RPMI7951 (cell line): ENCODE results near the gene ACER1. TPM values are rescaled to one million over a fixed set of nuclear protein-coding genes. Genes with fewer than 3 reads are reported as not detected.

Experiments
- DNase-seq: peaks from one replicate; pipeline ENCODE4 v3.0.0-alpha.2; 2012; ENCODE audit warnings: low read depth
- total RNA-seq: library from RNA; depleted of rRNA; stranded (reverse); fragments of >200 nt; shearing (Covaris generic); gene quantifications from 2 replicates; pipeline ENCODE4 v1.2.3, GENCODE V29; 2014; rRNA removed

The ACER1 gene
- total RNA-seq, 1 experiment from 2014 or later = not detected

DNA sequence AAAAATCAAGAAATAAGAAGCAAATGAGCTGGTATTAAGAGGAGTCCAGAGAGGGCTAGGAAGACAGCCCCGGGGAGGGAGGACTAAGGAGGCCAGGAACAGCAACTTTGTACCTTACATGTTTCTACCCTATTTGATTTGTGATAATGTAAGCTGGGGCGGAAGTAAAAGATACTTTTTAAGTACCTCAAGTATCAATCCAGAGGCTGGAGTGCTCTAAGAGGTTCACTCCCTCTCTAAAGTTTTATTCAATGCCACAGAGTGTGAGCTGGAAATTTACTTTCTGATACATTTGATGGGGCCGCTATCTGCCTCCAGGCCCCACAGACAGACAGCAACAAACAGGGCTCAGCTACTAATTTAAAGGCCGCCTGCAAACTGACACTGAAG, 65.0 kb downstream of the ACER1 start:
- DNase-seq = no peak

DNA sequence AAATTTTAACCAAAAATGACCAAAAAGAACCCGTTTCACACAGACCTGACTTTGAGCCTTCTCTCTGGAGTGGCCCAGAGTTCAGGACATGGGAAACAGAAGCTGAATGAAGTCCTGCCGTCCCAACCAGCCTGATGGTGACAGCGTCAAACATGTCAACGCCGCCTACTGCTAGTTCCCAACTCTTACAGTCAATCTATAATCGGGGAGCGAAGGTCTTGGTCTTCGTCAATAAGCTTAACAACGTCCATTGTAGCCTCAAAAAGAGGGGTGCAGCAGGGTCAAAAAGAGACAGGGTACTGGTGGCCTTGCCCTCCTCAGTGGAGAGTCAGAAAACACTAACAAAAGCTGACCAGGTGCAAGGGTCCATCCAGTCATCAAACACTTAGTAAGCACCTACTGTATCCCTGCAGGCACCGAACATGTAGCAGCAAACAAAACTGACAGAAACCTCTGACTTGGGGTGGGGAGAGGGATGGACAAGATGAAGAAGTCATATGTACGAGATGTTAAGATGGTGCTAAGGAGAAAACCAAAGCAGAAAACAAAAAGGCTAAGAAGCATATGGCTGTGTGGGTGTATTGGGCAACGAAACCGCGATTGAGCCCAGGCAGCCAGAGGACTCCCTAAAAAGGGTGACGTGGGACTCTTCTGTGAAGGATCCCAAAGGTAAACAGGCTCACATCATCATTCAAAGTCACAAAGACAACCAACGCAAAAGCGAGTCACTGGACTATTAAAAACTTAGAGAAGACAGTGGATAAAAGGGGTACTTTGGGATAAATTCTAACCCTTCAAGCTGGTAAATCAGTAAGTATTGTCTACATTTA, 65.6 kb downstream of the ACER1 start:
- DNase-seq = no peak

DNA sequence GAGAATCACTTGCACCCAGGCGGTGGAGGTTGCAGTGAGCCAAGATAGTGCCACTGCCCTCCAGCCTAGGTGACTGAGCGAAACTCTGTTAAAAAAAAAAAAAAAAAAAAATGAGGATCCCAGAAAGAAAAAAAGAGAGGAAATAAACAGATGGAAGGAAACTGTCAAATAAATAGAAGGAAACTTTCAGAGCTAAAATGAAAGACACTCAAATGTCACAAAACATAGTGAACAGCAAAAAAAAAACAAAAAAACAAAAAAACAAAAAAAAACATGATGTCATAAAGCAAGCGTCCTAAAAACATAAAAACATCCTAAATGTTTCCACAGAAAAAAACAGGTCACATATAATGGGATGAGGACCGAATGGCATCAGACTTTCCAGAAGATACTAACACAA, 68.6 kb downstream of the ACER1 start:
- DNase-seq = no peak

DNA sequence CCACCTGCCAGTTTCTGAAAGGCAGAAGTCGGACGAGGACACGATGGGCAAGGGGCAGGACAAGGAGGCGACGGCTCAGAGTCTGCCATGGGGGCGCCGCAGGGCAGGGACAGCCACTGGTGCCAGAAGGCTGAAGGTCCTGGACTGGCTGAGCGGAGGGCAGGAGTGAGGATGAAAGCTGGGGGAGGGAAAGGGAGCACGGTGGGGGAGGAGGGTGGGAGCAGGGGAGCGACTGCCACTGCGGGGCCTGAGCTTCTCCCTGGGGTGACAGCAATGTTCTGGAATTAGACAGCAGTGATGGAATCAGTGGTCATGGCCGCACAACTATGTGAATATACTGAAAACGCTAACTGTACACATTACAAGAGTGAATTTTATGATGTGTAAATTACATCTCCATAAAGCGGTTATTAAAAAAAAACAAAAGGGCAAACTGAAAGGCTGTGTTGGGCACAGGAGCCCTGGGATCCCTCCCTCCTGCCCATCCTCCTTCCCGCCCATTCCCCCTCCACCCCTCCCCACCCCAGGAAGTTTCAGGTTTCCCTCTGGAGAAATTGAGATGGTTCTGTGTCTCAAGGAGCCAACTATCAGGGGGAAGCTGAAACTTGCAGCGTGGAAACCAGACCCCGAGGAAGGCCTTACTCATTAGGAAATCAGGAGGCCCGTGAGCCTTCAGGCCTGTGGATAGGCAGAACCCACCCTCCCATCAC, 69.5 kb downstream of the ACER1 start:
- no peak for DNase-seq

DNA sequence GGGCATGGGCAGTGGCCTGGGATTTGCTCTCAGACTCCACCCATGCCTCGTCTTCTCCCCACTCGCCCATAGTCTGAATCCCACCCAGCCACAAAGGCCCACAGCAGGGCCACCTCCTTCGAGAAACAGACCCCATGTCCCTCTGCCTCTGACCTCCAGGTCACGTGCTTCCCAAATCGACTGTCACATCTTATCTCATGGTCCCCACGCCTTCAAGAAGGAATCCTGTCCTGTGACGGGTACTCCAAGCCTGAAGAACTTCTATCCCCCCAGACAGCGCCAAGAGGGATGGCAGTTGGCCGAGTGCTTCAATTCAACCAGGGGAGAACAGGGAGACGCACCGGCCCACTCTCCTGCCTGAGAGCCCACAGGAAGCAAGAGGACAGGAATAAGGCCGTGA, 70.1 kb downstream of the ACER1 start:
- no peak for DNase-seq

DNA sequence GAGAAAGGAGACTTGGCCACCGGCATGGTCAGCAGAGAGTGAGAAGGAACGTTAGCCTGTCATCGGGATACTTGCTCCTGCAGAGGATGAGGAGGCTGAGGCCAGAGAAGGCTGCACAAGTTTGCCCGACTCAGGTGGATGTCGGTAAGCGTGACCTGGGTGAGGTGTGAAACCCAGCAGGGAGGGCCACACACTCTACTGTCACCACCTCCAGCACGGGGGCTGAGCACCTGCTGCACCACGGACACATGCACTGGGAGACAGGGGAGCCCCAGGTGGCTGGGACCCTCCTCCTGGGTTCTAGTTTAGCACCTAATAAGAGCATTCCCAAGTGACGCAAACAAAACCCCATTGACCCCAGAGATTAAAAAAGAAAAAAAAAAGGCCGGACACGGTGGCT, 70.9 kb downstream of the ACER1 start:
- no peak for DNase-seq

DNA sequence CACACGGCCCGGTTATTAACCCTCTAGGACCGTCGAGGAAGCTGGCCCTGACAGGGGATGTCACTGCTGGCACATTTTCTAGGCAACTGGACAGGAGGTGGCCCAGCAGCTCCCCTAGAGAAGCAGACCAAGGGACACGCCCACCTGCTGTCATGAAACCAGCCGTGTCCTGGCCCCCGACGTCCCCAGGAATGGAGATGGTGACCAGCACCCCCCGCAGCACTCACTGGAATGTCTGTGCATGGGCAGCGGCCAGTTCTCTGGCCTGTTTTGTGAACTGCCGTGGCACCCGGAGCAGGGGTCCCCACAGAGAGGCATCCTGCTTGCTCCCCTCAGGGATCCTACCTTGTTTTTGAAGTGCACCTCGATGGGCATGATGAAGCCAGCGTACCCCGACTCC, 71.5 kb downstream of the ACER1 start:
- no peak for DNase-seq

DNA sequence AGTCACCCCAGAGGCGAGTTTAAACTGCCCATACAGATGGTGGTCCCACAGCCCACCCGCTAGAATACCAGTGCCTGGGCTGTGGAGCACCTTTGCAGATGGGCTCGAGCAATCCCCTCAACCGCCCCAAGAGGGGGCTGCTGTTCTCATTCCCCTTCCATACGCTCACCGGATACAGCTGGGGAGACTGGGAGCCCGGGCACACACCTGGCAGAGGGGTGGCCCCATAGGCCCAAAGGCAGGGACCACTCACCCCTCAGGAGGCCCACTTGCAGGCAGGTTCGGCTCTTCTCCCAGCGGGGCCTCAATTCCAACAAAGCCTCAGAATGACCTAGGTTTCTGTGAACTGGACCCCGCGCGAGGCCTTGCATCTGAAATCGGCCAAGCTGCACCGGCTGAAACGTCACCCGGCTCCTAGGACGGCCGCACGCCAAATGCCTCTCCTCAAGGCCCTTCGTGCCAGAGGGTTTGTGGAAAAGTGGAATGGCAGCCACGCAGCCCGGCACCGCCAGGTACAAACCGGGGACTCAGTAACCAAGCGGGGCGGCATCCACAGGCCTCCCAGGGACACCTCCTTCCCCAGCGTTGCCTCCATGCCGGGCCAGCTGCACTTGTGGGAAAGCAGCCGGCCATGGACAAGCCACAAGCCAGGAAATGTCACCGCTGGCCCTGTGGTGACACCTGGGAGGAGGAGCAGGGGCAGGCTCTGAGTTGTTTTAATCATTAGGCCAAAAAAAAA, 72.3 kb downstream of the ACER1 start:
- no peak for DNase-seq

DNA sequence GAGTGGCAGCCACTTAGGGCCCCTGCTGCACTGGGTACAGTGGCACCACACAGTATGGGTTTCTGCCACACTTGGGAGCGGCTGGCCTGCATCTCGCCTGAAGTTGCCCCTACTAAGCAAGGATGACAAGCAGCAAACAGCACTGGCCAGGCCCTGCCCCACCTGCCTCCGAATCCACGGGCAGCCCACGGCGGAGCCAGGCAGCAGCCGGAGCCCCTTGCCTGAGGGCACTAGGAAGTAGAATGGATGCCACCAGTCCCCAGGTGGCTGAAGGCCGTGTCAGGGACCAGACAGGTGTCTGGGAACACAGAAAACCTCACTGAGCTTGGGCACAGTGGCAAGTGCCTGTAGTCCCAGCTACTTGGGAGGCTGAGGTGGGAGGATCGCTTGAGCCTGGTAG, 73.0 kb downstream of the ACER1 start:
- no peak for DNase-seq

DNA sequence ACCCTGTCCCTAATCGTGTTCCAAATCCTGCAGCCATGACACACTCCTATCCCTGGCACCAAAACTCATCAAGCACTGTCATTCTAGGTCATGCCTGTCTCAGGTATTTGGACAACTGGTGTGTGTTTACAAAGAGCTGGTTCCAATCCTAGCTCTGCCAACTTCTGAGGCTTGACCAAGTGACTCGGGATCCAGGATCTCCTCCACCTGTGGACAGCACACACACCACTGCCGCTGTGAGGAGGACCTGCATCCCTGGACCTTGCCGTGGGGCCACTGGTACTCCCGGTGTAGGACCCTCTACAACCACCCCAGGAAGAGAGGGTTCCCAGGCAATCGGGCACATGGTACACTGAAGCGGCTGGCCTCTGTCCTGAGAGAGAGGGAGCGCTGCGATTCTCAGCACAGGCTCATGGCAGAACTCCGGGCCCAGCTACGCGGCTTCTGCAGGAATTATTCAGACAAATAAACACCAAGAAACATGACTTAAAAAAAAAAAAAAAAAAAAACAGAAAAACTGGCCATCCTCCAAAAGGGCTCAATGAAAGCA, 74.0 kb downstream of the ACER1 start:
- DNase-seq = no peak

DNA sequence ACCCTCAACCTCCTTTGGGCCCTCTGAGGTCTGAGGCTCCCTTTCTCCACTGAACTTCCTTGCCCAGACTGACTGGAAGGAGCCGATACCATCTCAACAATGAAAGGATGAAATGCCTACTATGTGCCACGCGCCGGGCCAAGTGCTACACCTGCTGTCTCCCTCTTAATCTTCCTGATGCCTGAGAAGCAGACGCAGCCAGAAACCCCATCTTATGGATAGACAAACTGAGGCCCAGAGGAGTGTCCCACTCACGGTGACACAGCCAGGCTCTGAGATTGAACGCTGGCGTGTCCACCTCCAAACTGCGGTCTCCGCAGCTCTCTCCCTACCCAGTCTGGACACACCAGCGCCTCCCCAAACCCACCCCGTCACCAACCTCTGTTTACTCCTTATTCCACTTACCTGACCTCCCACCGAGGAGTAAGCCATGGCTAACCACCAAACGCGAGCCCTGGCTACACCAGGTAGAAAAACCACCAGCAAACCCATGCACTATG, 74.5 kb downstream of the ACER1 start:
- DNase-seq = no peak

Other genes starting within 250 kb of the ACER1 start
- gene RFX2, start 223.1 kb downstream of the ACER1 start, total RNA-seq = 5.1 and 7.3 TPM in 2 replicates
- gene ACSBG2, start 197.9 kb downstream of the ACER1 start, total RNA-seq = not detected in 2 replicates
- gene MLLT1, start 53.6 kb downstream of the ACER1 start, total RNA-seq = 7.8 and 8.8 TPM in 2 replicates
- 111 and 175 TPM in 2 replicates for gene CLPP, start 27.9 kb upstream of the ACER1 start, total RNA-seq
- 51.8 and 57.9 TPM in 2 replicates for gene ALKBH7, start 39.2 kb upstream of the ACER1 start, total RNA-seq
- 0.84 and 1.4 TPM in 2 replicates for gene PSPN, start 42.3 kb upstream of the ACER1 start, total RNA-seq
- gene GTF2F1, start 59.6 kb upstream of the ACER1 start, total RNA-seq = 33.8 and 38.4 TPM in 2 replicates
- 43.1 and 54.0 TPM in 2 replicates for gene KHSRP, start 91.2 kb upstream of the ACER1 start, total RNA-seq
- not detected in 2 replicates for gene SLC25A41, start 100.2 kb upstream of the ACER1 start, total RNA-seq
- gene SLC25A23, start 126.2 kb upstream of the ACER1 start, total RNA-seq = 17.5 and 20.7 TPM in 2 replicates
- gene CRB3, start 130.7 kb upstream of the ACER1 start, total RNA-seq = not detected in 2 replicates
- not detected in 2 replicates for gene DENND1C, start 148.2 kb upstream of the ACER1 start, total RNA-seq
- gene TUBB4A, start 168.7 kb upstream of the ACER1 start, total RNA-seq = 0.20 TPM in 1 of 2 replicates, not detected in the other
- 0.29 and 0.96 TPM in 2 replicates for gene TNFSF9, start 197.4 kb upstream of the ACER1 start, total RNA-seq